Natural killer cell treated with Interleukin-12 subunit alpha and Interleukin-12 subunit beta and Interleukin-15 and Interleukin-18, amount 100 ng/mL, for 72 hours (primary cell): Measurements from ENCODE around the gene DNAJB6. TPM values are rescaled to one million over a fixed set of nuclear protein-coding genes. Genes with fewer than 3 reads are reported as not detected.

Source experiments
- ATAC-seq, 2 donors: fragments of 150-1000 bp; cut with Tn5 transposase in 1 of 2; sonication (Bioruptor Pico), chemical (Tn5 transposase) in 1 of 2; 2 replicates each; pipeline ENCODE4 v1.10.0; 2021
- DNase-seq: peaks from one replicate; pipeline ENCODE4 v3.0.0; 2022; ENCODE audit warnings: low spot score
- H3K27ac Mint-ChIP-seq, 2 donors: 1 replicate in 1 of 2; 2 replicates in 1 of 2; pipeline ENCODE4 v1.8.0; 2022; ENCODE audit warnings: mixed read lengths in 2 of 2, mild to moderate bottlenecking in 1 of 2, moderate library complexity in 1 of 2
- H3K27me3 Mint-ChIP-seq, 2 donors: 1 replicate in 1 of 2; 2 replicates in 1 of 2; pipeline ENCODE4 v1.8.0; 2022; ENCODE audit warnings: mixed read lengths in 2 of 2
- H3K36me3 Mint-ChIP-seq: one replicate; pipeline ENCODE4 v1.8.0; 2022; ENCODE audit warnings: mixed read lengths
- H3K4me1 Mint-ChIP-seq, 2 donors: 1 replicate in 1 of 2; 2 replicates in 1 of 2; pipeline ENCODE4 v1.8.0; 2022; ENCODE audit warnings: low read depth in 2 of 2, mixed read lengths in 2 of 2, mild to moderate bottlenecking in 1 of 2
- H3K4me3 Mint-ChIP-seq: one replicate; pipeline ENCODE4 v1.8.0; 2022; ENCODE audit warnings: mixed read lengths
- H3K9me3 Mint-ChIP-seq: 2 replicates; pipeline ENCODE4 v1.8.0; 2022; ENCODE audit warnings: mixed read lengths
- total RNA-seq, 2 donors: library from RNA; stranded (reverse); gene quantifications; one replicate each; pipeline ENCODE4 v1.2.3, GENCODE V29; 2022

DNAJB6 gene
- total RNA-seq, 2 donors from 2014 or later = 139 to 145 TPM

- H3K36me3 Mint-ChIP-seq = peaks cover 4% of the 10 kb centered on the region
- H3K4me1 Mint-ChIP-seq = no peaks in the 10 kb centered on the region
- no peak for DNase-seq
- no peak overlapping the region for H3K27ac Mint-ChIP-seq
- ATAC-seq = no peak
- no peaks in the 10 kb centered on the region for H3K9me3 Mint-ChIP-seq
- H3K27me3 Mint-ChIP-seq = peaks cover 25 to 26% of the 10 kb centered on the region in 2 donors
- H3K4me3 Mint-ChIP-seq = no peak overlapping the region
Observed at GRCh38 chr7:157457355-157458253, 120.8 kb downstream of the DNAJB6 start.

- no peaks in the 10 kb centered on the region for H3K9me3 Mint-ChIP-seq
- H3K4me3 Mint-ChIP-seq = no peak overlapping the region
- peaks cover 20 to 21% of the 10 kb centered on the region in 2 donors for H3K27me3 Mint-ChIP-seq
- peaks cover 1% of the 10 kb centered on the region for H3K36me3 Mint-ChIP-seq
- no peak for DNase-seq
- no peak overlapping the region for H3K27ac Mint-ChIP-seq
- ATAC-seq = no peak
- no peaks in the 10 kb centered on the region for H3K4me1 Mint-ChIP-seq
Observed at GRCh38 chr7:157458254-157458633, 121.4 kb downstream of the DNAJB6 start.

GRCh38 chr7:157459966-157460365 lies 123.2 kb downstream of the DNAJB6 start:
- no peaks in the 10 kb centered on the region for H3K36me3 Mint-ChIP-seq
- no peaks in the 10 kb centered on the region for H3K9me3 Mint-ChIP-seq
- ATAC-seq = no peak
- no peak overlapping the region for H3K27ac Mint-ChIP-seq
- peaks cover 0 to 2% of the 10 kb centered on the region in 2 donors for H3K4me1 Mint-ChIP-seq
- H3K4me3 Mint-ChIP-seq = no peak overlapping the region
- no peak for DNase-seq
- peaks cover 18 to 26% of the 10 kb centered on the region in 2 donors for H3K27me3 Mint-ChIP-seq

GRCh38 chr7:157460721-157461120 lies 123.9 kb downstream of the DNAJB6 start:
- Mint-ChIP-seq H3K27me3 (peaks cover 21 to 28% of the 10 kb centered on the region in 2 donors), H3K4me1 (peaks cover 0 to 2% of the 10 kb centered on the region in 2 donors), H3K36me3 (no peaks in the 10 kb centered on the region), H3K27ac (no peak overlapping the region), H3K4me3 (no peak overlapping the region), H3K9me3 (no peaks in the 10 kb centered on the region)
- ATAC-seq (no peak), DNase-seq (no peak)

- H3K4me1 Mint-ChIP-seq = peaks cover 0 to 2% of the 10 kb centered on the region in 2 donors
- no peaks in the 10 kb centered on the region for H3K36me3 Mint-ChIP-seq
- no peak for DNase-seq
Observed at GRCh38 chr7:157461573-157462418, 125.0 kb downstream of the DNAJB6 start.

GRCh38 chr7:157462419-157462771 lies 125.6 kb downstream of the DNAJB6 start:
- peaks cover 17 to 25% of the 10 kb centered on the region in 2 donors for H3K27me3 Mint-ChIP-seq
- ATAC-seq (no peak), DNase-seq (no peak)
- no peaks in the 10 kb centered on the region for H3K9me3 Mint-ChIP-seq
- H3K4me1 Mint-ChIP-seq = peaks cover 0 to 2% of the 10 kb centered on the region in 2 donors
- H3K4me3 Mint-ChIP-seq = no peak overlapping the region
- no peaks in the 10 kb centered on the region for H3K36me3 Mint-ChIP-seq
- no peak overlapping the region for H3K27ac Mint-ChIP-seq

More at GRCh38 chr7:157461573-157462418, 125.0 kb downstream of the DNAJB6 start:
- H3K27me3 Mint-ChIP-seq = peaks cover 22 to 31% of the 10 kb centered on the region in 2 donors
- peak overlapping the region in 1 of 2 donors; percentile 28 for H3K27ac Mint-ChIP-seq
- no peak overlapping the region for H3K4me3 Mint-ChIP-seq
- ATAC-seq = no peak
- H3K9me3 Mint-ChIP-seq = no peaks in the 10 kb centered on the region

- Mint-ChIP-seq H3K27me3 (peaks cover 13 to 24% of the 10 kb centered on the region in 2 donors), H3K36me3 (no peaks in the 10 kb centered on the region), H3K4me1 (peaks cover 0 to 2% of the 10 kb centered on the region in 2 donors), H3K9me3 (no peaks in the 10 kb centered on the region), H3K4me3 (no peak overlapping the region), H3K27ac (no peak overlapping the region)
- DNase-seq (no peak), ATAC-seq (no peak)
Observed at GRCh38 chr7:157462840-157463239, 126.0 kb downstream of the DNAJB6 start.

GRCh38 chr7:157463245-157463644 lies 126.4 kb downstream of the DNAJB6 start:
- ATAC-seq = no peak
- no peak overlapping the region for H3K4me3 Mint-ChIP-seq
- no peaks in the 10 kb centered on the region for H3K36me3 Mint-ChIP-seq
- H3K27me3 Mint-ChIP-seq = peaks cover 13 to 24% of the 10 kb centered on the region in 2 donors
- no peak overlapping the region for H3K27ac Mint-ChIP-seq
- H3K9me3 Mint-ChIP-seq = no peaks in the 10 kb centered on the region
- no peak for DNase-seq
- peaks cover 0 to 2% of the 10 kb centered on the region in 2 donors for H3K4me1 Mint-ChIP-seq

- H3K36me3 Mint-ChIP-seq = no peaks in the 10 kb centered on the region
- DNase-seq = no peak
- no peak overlapping the region for H3K4me3 Mint-ChIP-seq
Observed at GRCh38 chr7:157464111-157464970, 127.5 kb downstream of the DNAJB6 start.

GRCh38 chr7:157464971-157465886 lies 128.4 kb downstream of the DNAJB6 start:
- Mint-ChIP-seq H3K36me3 (no peaks in the 10 kb centered on the region), H3K27ac (no peak overlapping the region), H3K9me3 (no peaks in the 10 kb centered on the region), H3K27me3 (peaks cover 13 to 24% of the 10 kb centered on the region in 2 donors), H3K4me3 (no peak overlapping the region), H3K4me1 (peaks cover 0 to 2% of the 10 kb centered on the region in 2 donors)
- DNase-seq = no peak
- ATAC-seq = no peak

More at GRCh38 chr7:157464111-157464970, 127.5 kb downstream of the DNAJB6 start:
- Mint-ChIP-seq H3K9me3 (no peaks in the 10 kb centered on the region), H3K27me3 (peaks cover 13 to 24% of the 10 kb centered on the region in 2 donors), H3K4me1 (peaks cover 0 to 2% of the 10 kb centered on the region in 2 donors), H3K27ac (no peak overlapping the region)
- no peak for ATAC-seq

GRCh38 chr7:157465891-157466866 lies 129.4 kb downstream of the DNAJB6 start:
- Mint-ChIP-seq H3K9me3 (no peaks in the 10 kb centered on the region), H3K4me3 (no peak overlapping the region), H3K36me3 (no peaks in the 10 kb centered on the region), H3K27me3 (peaks cover 13 to 24% of the 10 kb centered on the region in 2 donors), H3K4me1 (peaks cover 0 to 2% of the 10 kb centered on the region in 2 donors), H3K27ac (no peak overlapping the region)
- DNase-seq = no peak
- no peak for ATAC-seq
